AG10803 (cell line): ENCODE data around the gene EIF3B.
A peak's percentile ranks its signal among the peaks of the same experiment; 100 is the strongest.
"Not testable (repeated sequence)": the region's sequence is repeated elsewhere in the genome, so short reads cannot be mapped to it uniquely, and the experiment has no call there.

ENCODE experiments used
- DNase-seq: peaks from one replicate; pipeline ENCODE4 v3.0.0; 2010; ENCODE audit warnings: low read depth
- H3K4me3 ChIP-seq: 2 replicates; pipeline ENCODE4 v1.5.1; 2011; ENCODE audit warnings: mild to moderate bottlenecking, low read length, control low read depth
- TF ChIP-seq, protein P1 (sequence below): conservative IDR thresholded peaks from 2 replicates; pipeline ENCODE4 v1.5.1; 2011; ENCODE audit warnings: mild to moderate bottlenecking, low read length, control low read depth, inconsistent platforms

Gene EIF3B

DNA sequence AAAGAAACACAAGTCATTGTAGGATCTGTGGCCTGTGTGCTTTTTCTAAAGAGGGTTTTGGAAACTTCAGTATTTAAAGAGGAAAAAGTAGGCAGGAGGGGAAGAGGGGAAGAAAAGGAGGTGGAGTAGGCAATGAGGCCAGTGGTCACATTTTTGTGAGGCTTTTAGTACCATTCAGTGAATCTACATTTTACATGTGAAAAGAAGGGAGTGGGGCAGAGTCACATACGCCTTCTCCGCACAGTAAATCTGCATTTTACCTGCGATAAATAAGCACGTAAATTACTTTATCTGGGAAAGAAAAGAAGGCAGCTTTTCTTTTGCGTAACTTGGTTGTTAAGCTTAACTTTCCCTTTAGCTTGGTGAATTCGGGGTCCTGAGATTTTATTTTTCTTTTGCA, 62.0 kb downstream of the EIF3B start:
- TF ChIP-seq, protein P1, sequence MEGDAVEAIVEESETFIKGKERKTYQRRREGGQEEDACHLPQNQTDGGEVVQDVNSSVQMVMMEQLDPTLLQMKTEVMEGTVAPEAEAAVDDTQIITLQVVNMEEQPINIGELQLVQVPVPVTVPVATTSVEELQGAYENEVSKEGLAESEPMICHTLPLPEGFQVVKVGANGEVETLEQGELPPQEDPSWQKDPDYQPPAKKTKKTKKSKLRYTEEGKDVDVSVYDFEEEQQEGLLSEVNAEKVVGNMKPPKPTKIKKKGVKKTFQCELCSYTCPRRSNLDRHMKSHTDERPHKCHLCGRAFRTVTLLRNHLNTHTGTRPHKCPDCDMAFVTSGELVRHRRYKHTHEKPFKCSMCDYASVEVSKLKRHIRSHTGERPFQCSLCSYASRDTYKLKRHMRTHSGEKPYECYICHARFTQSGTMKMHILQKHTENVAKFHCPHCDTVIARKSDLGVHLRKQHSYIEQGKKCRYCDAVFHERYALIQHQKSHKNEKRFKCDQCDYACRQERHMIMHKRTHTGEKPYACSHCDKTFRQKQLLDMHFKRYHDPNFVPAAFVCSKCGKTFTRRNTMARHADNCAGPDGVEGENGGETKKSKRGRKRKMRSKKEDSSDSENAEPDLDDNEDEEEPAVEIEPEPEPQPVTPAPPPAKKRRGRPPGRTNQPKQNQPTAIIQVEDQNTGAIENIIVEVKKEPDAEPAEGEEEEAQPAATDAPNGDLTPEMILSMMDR = no peak
- H3K4me3 ChIP-seq = no peak overlapping the region
- DNase-seq = no peak

DNA sequence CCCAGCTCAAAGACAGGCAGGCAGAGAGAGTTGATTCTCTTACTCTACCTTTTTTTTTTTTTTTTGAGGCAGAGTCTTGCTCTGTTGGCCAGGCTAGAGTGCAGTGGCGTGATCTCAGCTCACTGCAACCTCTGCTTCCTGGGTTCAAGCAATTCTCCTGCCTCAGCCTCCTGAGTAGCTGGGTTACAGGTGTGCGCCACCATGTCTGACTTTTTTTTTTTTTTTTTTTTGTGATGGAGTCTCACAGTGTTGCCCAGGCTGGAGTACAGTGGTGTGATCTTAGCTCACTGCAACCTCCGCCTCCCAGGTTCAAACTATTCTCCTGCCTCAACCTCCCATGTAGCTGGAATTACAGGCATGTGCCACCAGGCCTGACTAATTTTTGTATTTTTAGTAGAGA, 62.6 kb downstream of the EIF3B start:
- not testable (repeated sequence) for H3K4me3 ChIP-seq, DNase-seq

DNA sequence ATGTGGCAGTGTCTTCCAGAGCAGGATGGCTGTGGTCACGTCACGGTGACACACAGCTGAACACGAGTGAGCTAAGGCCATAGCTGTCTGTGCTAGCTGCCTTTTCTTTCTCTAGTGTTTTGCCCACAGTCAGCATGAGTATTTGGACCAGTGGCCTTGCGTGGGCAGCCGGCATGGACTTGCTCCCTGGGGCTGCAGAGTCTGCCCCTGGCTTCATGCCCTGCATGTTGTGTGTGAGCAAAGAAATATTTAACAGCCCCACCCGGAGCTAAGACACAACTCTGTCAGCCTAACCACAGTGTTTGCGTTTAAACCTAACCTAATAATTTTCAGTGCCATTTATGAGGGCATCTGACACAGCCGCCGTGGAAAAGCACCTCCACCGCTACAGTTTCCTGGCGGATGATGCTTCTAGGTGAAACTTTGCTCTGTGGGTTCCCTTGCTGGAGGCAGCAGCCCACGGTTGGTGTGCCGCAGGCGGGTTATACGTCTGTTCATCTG, 63.4 kb downstream of the EIF3B start:
- peak; percentile 81 for DNase-seq
- no peak overlapping the region for H3K4me3 ChIP-seq
- TF ChIP-seq, protein P1 = no peak

DNA sequence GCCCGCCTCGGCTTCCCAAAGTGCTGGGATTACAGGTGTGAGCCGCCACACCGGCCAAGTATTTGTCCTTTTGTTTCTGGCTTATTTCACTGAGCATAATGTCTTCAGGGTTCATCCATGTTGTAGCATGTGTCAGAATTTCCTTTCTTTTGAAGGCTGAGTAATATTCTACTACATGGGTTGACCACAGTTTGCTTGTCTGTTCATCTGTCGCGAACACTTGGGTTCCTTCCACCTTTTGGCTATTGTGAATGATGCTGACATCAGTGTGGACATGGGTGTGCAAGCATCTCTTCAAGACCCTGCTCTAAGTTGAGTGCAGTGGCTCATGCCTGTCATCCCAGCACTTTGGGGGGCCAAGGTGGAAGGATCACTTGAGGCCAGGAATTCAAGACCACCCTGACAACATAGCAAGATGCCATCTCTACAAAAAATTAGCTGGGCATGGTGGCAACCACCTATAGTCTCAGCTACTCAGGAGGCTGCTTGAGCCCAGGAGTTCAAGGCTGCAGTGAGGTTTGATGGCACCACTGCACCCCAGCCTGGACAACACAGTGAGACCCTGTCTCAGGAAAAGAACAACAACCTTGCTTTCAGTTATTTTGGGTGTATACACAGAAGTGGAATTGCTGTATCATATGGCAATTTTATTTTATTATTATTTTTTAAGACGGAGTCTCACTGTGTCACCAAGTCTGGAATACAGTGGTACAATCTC, 65.7 kb downstream of the EIF3B start:
- H3K4me3 ChIP-seq = no peak overlapping the region
- DNase-seq = no peak
- TF ChIP-seq, protein P1 = no peak

DNA sequence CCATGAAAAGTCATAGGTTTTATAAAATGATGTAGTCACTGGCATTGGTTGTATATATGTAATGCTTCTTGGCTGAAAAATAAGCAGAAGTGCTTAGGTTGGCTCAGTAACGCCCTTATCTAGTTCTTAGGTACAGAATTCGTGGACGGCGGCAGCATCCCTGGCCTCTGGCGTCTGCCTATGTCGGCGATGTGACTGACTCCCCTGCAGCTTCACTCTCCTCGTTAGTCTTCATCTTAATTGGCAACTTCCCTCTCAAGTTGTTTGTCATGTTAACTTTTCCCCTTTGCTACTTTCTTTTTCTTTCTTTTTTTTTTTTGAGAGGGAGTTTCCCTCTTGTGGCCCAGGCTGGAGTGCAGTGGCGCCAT, 67.3 kb downstream of the EIF3B start:
- TF ChIP-seq, protein P1 = no peak
- no peak overlapping the region for H3K4me3 ChIP-seq
- DNase-seq = no peak

DNA sequence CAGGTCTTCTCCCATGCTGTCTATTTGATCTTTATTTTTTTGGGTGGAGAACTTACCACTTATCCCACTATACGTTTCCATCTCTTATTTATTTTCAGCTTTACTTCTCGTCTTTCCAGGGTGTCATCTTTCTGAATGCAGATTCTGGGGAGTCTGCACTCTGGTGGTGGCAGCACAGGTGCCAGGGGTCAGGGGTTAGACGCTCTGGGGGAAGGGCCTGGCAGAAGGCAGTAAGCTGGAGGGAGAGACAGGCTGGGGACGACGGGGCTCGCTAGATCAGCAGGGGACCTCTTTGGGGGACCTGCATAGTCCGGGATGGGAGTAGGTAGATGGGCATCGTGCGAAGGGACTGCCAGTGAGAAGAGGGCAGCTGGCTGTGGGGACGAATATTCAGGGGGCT, 71.1 kb downstream of the EIF3B start:
- H3K4me3 ChIP-seq = no peak overlapping the region
- TF ChIP-seq, protein P1 = no peak
- no peak for DNase-seq
